GM12878 (cell line): Measurements from ENCODE around the gene LRRC8A. TPM values are rescaled to one million over a fixed set of nuclear protein-coding genes. Genes with fewer than 3 reads are reported as not detected.
A peak's percentile ranks its signal among the peaks of the same experiment; 100 is the strongest.

Experiments used
- ATAC-seq: fragments of 200-7000 bp; cut with Tn5 transposase; 3 replicates; pipeline ENCODE4 v1.9.1; 2020; ENCODE audit warnings: mild to moderate bottlenecking, moderate library complexity
- BruUV-seq: library from RNA; stranded (reverse); fragments of 400-500 nt; replicated peaks from 2 replicates; lab custom pipeline; 2021; lab: Mats Ljungman, UMichigan
- CTCF ChIA-PET: fragments of 300-600 bp; sonication (Branson Sonifier 250); formaldehyde crosslinking; extraction: SDS; loops from one replicate; lab custom pipeline; 2021; ENCODE audit warnings: inconsistent platforms; lab: Yijun Ruan, JAX
- POLR2A ChIA-PET: fragments of 350-600 bp; formaldehyde crosslinking; extraction: SDS; loops from one replicate; lab custom pipeline; 2021; ENCODE audit warnings: inconsistent platforms; lab: Charles Lee
- RAD21 ChIA-PET: fragments of 300-600 bp; sonication (Branson Sonifier 250); formaldehyde crosslinking; loops from one replicate; lab custom pipeline; 2023; ENCODE audit warnings: antibody characterized with exemption; ENCODE audit not compliant: unreplicated experiment; lab: Charles Lee
- SMC1A ChIA-PET: fragments of 300-600 bp; sonication (Branson Sonifier 250); formaldehyde crosslinking; loops from one replicate; lab custom pipeline; 2023; ENCODE audit not compliant: unreplicated experiment, uncharacterized antibody; lab: Charles Lee
- DNase-seq: peaks from one replicate; pipeline ENCODE4 v3.0.0-alpha.2; 2011; ENCODE audit warnings: low read depth, low spot score
- FAIRE-seq: peaks from 3 replicates; lab custom pipeline; 2011; peaks lifted over from hg19 to GRCh38; lab: Jason Lieb, UNC
- H2AFZ ChIP-seq: 2 replicates; pipeline ENCODE4 v1.6.0; 2011; ENCODE audit warnings: low read depth, low read length, control low read depth; ENCODE audit not compliant: control insufficient read depth
- H3K27ac ChIP-seq: 2 replicates; pipeline ENCODE4 v1.5.1; 2011; ENCODE audit warnings: control low read depth; ENCODE audit not compliant: control insufficient read depth, insufficient read depth
- H3K27me3 ChIP-seq, 2 experiments: replicated peaks in 1 of 2; 2 replicates each; pipeline versions ENCODE4 v1.6.0 to v1.6.1; 2011; ENCODE audit warnings: low read length in 1 of 2; ENCODE audit not compliant: control insufficient read depth in 2 of 2, insufficient read depth in 2 of 2
- H3K36me3 ChIP-seq, 2 experiments: 2 replicates each; pipeline ENCODE4 v1.5.1; 2011; ENCODE audit warnings: low read length in 1 of 2; ENCODE audit not compliant: control insufficient read depth in 2 of 2, insufficient read depth in 2 of 2
- H3K4me1 ChIP-seq: 2 replicates; pipeline ENCODE4 v1.6.1; 2011; ENCODE audit warnings: mild to moderate bottlenecking, low read length, moderate library complexity, mixed read lengths; ENCODE audit not compliant: control insufficient read depth, insufficient read depth
- H3K4me2 ChIP-seq: 2 replicates; pipeline ENCODE4 v1.6.0; 2011; ENCODE audit warnings: control low read depth; ENCODE audit not compliant: control insufficient read depth, insufficient read depth
- H3K4me3 ChIP-seq: fragments of 200-600 bp; sonication (generic); 2 replicates; pipeline ENCODE4 v1.5.1; 2016
- H3K79me2 ChIP-seq: 2 replicates; pipeline ENCODE4 v1.6.0; 2011; ENCODE audit warnings: low read length; ENCODE audit not compliant: control insufficient read depth, insufficient read depth
- H3K9ac ChIP-seq: 2 replicates; pipeline ENCODE4 v1.8.0; 2011; ENCODE audit warnings: low read length, control low read depth, mixed read lengths; ENCODE audit not compliant: control insufficient read depth, insufficient read depth
- H3K9me3 ChIP-seq: replicated peaks from 3 replicates; pipeline ENCODE4 v1.5.1; 2011; ENCODE audit warnings: mild to moderate bottlenecking, low read length; ENCODE audit not compliant: control insufficient read depth, insufficient read depth
- H4K20me1 ChIP-seq: 2 replicates; pipeline ENCODE4 v1.6.0; 2011; ENCODE audit not compliant: control insufficient read depth, insufficient read depth
- ATF3 ChIP-seq: IDR thresholded peaks from 2 replicates; pipeline ENCODE4 v1.6.1; 2011; ENCODE audit warnings: low read depth, mild to moderate bottlenecking, low read length, moderate library complexity, borderline replicate concordance; ENCODE audit errors: extremely low read depth
- CBX5 ChIP-seq: sonication (generic); IDR thresholded peaks from 2 replicates; pipeline ENCODE4 v1.6.1; 2016; ENCODE audit warnings: low read depth, moderate library complexity, mild to moderate bottlenecking, inconsistent platforms
- FOS ChIP-seq: IDR thresholded peaks from 3 replicates; pipeline ENCODE4 v1.6.1; 2011; ENCODE audit warnings: borderline replicate concordance; ENCODE audit not compliant: insufficient read length; ENCODE audit errors: extremely low read depth
- MTA2 ChIP-seq: fragments of 450-650 bp; IDR thresholded peaks from 2 replicates; pipeline ENCODE4 v1.6.1; 2016; ENCODE audit warnings: low read depth, mild to moderate bottlenecking, moderate library complexity
- POLR2AphosphoS5 ChIP-seq: IDR thresholded peaks from 2 replicates; pipeline ENCODE4 v1.6.1; 2011; ENCODE audit warnings: mild to moderate bottlenecking, low read length, inconsistent platforms
- RBBP5 ChIP-seq: fragments of 200-600 bp; sonication (generic); conservative IDR thresholded peaks from 2 replicates; pipeline ENCODE4 v1.6.1; 2016
- RUNX3 ChIP-seq: IDR thresholded peaks from 2 replicates; pipeline ENCODE4 v1.6.1; 2012; ENCODE audit warnings: low read length, inconsistent platforms
- SIN3A ChIP-seq: IDR thresholded peaks from 2 replicates; pipeline ENCODE4 v1.6.1; 2012; ENCODE audit warnings: low read depth, low read length, improper control_type of control experiment
- SUZ12 ChIP-seq: fragments of 200-600 bp; sonication (generic); IDR thresholded peaks from one replicate; pipeline ENCODE4 v1.6.1; 2018; ENCODE audit warnings: antibody characterized with exemption, mild to moderate bottlenecking; ENCODE audit not compliant: unreplicated experiment
- TCF7 ChIP-seq: IDR thresholded peaks from 2 replicates; pipeline ENCODE4 v1.6.1; 2014; ENCODE audit warnings: antibody characterized with exemption, borderline replicate concordance
- ZBTB11 ChIP-seq: fragments of 450-650 bp; formaldehyde crosslinking; IDR thresholded peaks from 2 replicates; pipeline ENCODE4 v1.5.0; 2022; ENCODE audit warnings: mild to moderate bottlenecking, missing genetic modification characterization
- ZSCAN29 ChIP-seq: fragments of 450-650 bp; IDR thresholded peaks from 2 replicates; pipeline ENCODE4 v1.6.1; 2017; ENCODE audit warnings: mild to moderate bottlenecking, moderate library complexity
- WGBS: methylation state at CpG from one replicate; pipeline ENCODE4 v1.1.6; 2016; ENCODE audit warnings: low lambda C conversion rate; ENCODE audit not compliant: insufficient replicate concordance, insufficient coverage; ENCODE audit errors: missing lambda C conversion rate; 5-methylcytosine and 5-hydroxymethylcytosine counted together
- in situ Hi-C: fragments of 300-500 bp; cut with MboI; formaldehyde crosslinking; loops from 9 replicates; pipeline ENCODE4 v1.14.3; 2018; ENCODE audit warnings: mixed read lengths
- intact Hi-C: fragments of 100-400 bp; cut with micrococcal nuclease; formaldehyde crosslinking; loops from one replicate; pipeline ENCODE4 v1.14.2; 2022; ENCODE audit not compliant: unreplicated experiment
- polyA plus RNA-seq, 11 experiments: library from polyadenylated mRNA; depleted of rRNA in 4 of 11; unstranded in 6 of 11; stranded (reverse) in 5 of 11; fragments of >200 nt; fragmentation: Nextera tagmentation in 4 of 11; fragmentation: Illumina TruSeq in 1 of 11; extraction: Ambion mirVana in 4 of 11; extraction: Trizol in 1 of 11; gene quantifications; 1 replicate in 1 of 11; 2 replicates in 10 of 11; pipeline versions ENCODE4 v1.2.1 to v1.2.3, GENCODE V29; 2011 to 2016; ENCODE audit warnings: inconsistent platforms in 2 of 11, missing spikeins in 2 of 11, low read depth in 1 of 11
- total RNA-seq, 4 experiments: library from RNA; depleted of rRNA in 3 of 4; stranded (reverse); fragments of >200 nt in 3 of 4; fragmentation: Illumina TruSeq in 1 of 4; extraction: Trizol in 1 of 4; gene quantifications; 2 replicates each; pipeline versions ENCODE4 v1.2.1 to v1.2.3, GENCODE V29; 2013 to 2021

The LRRC8A gene
- total and polyA plus RNA-seq, 10 of the 15 experiments (the other 5 are each of a cell fraction or from before 2014, with no cell fraction given) = 1.6 to 15.9 (median 9.7) TPM

- H2AFZ ChIP-seq = no peak overlapping the region
- BruUV-seq = no TSS peak
- FAIRE-seq (no peak), DNase-seq (no peak), ATAC-seq (no peak)
- H4K20me1 ChIP-seq = no peaks in the 10 kb centered on the region
- no peak overlapping the region for H3K4me3 ChIP-seq
- no peaks in the 10 kb centered on the region for H3K79me2 ChIP-seq
- intact Hi-C loops (no loop called here), in situ Hi-C loops (no loop called here)
- peaks cover 31% of the 10 kb centered on the region for H3K4me1 ChIP-seq
- ChIA-PET RAD21 (no interaction called here), SMC1A (interaction anchor here (0.6 kb wide), 1 partner anchor 16 kb away, joined by 5 read pairs; no protein-coding TSS in a partner anchor), POLR2A (no interaction called here), CTCF (interaction anchor here (0.6 kb wide), 1 partner anchor 13 kb away, joined by 3 read pairs; no protein-coding TSS in a partner anchor)
- H3K27me3 ChIP-seq = no peaks in the 10 kb centered on the region
- H3K36me3 ChIP-seq = peaks cover 0 to 6% of the 10 kb centered on the region in 2 experiments; a peak in 3 of 4 replicates
- peak overlapping the region; percentile 61; the same call in 1 of the 2 replicates for H3K27ac ChIP-seq
- WGBS = 88% methylated on average over 18 of the region's 18 CpGs
- no peak overlapping the region for H3K9ac ChIP-seq
- TF ChIP-seq POLR2AphosphoS5 (no peak), SIN3A (no peak), ZSCAN29 (no peak), RUNX3 (no peak), FOS (no peak), ATF3 (no peak), ZBTB11 (no peak), CBX5 (no peak), SUZ12 (no peak), MTA2 (no peak), RBBP5 (no peak), TCF7 (no peak)
- no peaks in the 10 kb centered on the region for H3K9me3 ChIP-seq
- no peak overlapping the region; the same call in 1 of the 2 replicates for H3K4me2 ChIP-seq
Measured at GRCh38 chr9:128898845-128899565, 17.1 kb downstream of the LRRC8A start.
